G401.6 (cell line): Measurements from ENCODE around the gene TACC2.

Source experiments
- FAIRE-seq: peaks from 2 replicates; lab custom pipeline; 2012; peaks lifted over from hg19 to GRCh38; lab: Jason Lieb, UNC

The TACC2 gene

DNA sequence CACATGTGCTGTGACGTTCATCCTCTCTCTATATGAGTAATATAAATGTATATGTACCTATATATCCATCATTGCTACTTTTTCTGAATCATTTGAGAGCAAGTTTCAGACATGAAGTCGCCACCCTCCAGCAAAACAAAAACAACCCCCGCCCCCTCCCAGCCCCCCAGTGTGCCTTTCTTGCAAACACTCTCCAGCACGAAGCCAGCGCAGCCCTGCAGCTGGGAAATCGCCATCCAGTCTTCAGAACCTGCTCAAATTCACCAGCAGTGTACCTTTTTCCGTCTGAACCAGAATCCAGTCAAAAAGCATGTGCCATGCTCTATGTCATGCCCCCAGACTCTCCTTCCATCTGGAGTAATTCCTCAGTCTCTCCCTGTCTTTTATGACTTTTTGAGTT is 135.8 kb downstream of the TACC2 start:
- FAIRE-seq = no peak

DNA sequence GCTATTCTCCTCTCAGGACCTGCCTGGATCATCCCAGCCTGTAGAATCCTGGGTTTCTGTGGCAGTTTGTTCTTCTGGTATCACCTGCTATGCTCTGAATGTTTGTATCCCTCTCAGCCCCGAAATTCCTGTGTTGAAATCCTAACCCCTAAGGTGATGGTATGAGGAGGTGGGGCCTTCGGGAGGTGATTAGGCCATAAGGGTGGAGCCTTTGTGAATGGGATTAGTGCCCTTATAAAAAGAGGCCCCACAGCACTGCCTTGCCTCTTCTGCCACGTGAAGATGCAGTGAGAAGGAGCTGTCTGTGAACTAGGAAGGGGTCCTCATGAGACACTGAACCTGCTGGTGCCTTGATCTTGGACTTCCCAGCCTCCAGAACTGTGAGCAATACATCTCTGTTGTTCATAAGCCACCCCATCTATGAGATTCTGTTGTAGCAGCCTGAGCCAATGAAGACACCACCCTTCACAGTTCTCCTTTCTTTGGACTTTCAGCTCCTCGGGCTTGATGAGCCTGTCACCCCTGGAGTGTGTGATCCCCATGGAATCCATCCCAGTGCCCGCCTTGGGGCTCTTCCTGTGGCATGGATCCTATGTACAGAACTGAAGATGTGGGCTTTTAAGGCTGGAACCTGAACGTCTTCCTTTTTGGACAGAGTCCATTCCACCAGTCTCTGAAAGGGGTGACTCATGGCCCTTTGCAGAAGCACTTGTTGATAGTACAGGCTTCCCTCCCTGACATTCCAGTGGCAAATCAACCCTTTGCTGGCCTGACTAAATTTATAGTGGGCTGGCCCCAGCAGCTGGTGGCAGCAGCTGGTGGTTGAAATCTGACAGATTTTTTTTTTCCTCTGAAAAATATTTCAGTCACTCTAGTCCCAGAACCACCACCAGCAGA is 138.0 kb downstream of the TACC2 start:
- FAIRE-seq = no peak

DNA sequence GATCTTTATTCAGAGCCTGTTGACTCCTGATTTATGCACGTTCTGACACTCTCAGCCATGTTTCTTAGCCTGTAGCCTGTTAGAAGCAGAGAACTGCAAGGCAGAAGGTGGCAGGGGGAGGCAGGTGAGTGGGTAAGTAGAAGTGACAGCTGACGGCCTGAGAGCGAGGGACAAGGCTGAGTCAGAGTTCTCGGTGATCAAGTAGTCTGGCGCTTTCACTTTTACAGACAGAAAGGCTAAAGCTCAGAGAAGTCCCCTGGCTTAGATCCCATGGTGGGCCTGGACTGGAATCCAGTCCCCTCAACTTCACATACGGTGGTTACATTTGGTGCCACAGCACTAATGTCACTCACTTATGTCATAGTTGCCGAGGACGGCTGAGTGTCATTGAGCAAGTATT is 139.0 kb downstream of the TACC2 start:
- no peak for FAIRE-seq

DNA sequence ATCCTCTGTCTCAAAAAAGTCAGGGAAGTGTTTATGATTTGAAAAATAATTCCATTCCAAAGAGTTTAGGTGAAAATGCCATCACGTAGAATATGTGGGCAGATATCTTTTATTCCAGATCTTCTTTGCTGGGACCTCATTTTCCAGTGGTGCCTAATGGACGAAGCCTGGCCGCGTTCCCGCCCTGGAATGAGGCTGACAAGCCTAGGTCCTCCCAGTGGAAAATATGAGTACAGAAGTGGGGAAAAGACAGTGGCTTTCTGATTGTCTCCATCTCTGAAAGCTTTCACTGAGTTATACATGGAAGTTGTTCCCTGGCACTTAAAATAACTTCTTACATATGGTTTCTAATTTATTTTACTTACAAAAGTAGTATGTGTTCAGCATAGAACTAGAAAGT is 139.4 kb downstream of the TACC2 start:
- FAIRE-seq = no peak

DNA sequence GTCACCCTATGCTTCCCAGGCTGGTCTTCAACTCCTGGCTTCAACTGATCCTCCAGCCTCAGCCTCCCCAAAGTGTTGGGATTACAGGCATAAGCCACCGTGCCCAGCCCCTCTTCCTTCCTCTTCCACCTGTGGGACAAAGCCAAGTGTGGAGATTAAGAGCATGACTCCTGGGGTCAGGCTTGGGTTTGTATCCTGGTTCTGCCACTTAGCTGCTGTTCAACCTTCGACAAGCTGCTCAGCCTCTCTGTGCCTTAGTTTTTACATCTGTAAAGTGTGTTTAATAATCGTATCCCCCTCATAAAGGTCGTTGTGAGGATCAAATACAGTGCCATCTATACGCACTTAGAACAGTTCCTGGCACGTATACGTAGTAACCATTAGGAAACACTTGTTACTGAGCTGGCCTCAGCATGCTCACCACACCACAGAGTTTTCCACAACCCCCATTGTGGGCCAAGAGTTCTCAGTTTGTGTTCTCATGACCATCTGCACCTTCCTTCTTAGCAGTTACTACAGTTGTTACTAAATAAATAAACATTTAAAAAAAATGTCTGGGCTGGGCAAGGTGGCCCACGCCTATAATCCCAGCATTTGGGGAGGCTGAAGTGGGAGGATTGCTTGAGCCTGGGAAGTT is 141.6 kb downstream of the TACC2 start:
- FAIRE-seq = no peak

DNA sequence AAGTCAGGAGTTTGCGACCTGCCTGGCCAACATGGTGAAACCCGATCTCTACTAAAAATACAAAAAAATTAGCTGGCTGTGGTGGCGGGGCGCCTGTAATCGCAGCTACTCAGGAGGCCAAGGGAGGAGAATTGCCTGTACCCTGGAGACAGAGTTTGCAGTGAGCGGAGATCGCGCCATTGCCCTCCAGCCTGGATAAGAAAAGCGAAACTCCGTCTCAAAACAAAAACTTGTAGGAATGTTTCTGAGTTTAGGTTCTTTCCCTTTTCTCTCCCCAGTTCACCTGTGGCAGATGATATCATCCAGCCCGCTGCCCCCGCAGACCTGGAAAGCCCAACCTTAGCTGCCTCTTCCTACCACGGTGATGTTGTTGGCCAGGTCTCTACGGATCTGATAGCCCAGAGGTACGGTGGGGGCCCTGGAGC is 143.4 kb downstream of the TACC2 start:
- FAIRE-seq = no peak

DNA sequence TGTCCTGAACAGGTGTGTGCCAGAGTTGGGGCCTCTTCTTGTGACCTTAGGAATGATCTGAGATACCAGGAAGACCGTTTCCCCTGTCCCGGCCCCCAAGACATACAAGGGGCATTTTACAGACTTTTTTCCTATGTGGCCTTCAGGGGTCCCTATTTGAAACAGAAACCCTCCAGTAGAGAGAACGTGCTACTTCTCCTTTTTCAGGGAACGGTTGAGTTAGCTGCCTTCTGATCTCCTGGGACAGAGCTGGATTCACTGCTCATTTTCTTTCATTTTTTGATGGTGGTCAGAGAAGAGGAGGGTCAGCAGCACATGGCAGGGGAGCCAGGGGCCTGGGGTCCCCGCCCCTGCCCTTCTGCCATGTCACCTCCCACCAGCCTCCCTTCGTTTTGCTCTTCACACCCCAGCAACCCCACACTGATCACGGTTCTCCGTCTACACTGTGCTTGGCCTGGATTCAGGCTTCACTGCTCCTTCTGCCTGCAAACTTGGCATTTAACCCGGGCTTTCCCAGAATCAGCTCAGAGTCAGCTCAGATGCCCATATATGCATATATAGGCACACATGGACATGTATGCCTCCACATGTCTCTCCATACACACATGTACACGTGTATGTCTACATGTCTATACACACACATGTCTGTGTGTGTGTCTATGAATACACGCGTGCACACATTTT is 144.1 kb downstream of the TACC2 start:
- FAIRE-seq = no peak

DNA sequence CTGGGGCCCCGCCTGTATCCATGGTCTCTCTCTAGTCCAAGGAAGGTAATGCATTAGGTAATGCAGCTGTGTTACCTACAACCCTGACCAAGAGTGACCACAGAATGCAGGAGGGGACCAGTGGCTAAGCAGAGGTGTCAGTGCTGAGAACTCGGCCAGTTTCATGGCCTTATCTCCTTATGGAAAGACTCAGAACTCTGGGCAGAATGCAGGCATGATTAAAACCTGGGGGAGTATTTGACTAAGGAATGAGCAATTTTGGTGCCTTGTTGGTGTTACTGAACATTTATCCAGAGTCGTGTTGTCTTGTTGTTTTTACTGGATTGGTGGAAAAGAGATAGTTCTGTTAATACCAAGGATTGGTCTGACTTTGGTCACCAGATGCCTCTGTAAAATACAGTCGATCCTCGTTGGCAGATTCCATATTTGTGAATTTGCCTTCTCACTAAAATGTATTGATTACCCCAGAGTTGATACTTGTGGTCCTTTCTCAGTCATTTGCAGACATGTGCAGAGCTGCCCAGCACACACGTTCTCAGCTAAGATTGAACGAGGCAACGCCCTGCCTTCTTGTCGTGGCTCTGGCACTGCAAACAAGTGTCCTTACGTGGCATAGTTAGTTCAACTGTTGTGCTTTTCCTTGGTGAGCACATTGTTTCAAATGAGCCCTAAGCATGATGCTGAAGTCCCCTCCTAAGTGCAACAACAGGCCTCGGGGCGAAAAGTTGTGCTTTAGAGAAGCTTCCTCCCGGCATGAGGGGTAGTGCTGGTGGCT is 146.5 kb downstream of the TACC2 start:
- no peak for FAIRE-seq

DNA sequence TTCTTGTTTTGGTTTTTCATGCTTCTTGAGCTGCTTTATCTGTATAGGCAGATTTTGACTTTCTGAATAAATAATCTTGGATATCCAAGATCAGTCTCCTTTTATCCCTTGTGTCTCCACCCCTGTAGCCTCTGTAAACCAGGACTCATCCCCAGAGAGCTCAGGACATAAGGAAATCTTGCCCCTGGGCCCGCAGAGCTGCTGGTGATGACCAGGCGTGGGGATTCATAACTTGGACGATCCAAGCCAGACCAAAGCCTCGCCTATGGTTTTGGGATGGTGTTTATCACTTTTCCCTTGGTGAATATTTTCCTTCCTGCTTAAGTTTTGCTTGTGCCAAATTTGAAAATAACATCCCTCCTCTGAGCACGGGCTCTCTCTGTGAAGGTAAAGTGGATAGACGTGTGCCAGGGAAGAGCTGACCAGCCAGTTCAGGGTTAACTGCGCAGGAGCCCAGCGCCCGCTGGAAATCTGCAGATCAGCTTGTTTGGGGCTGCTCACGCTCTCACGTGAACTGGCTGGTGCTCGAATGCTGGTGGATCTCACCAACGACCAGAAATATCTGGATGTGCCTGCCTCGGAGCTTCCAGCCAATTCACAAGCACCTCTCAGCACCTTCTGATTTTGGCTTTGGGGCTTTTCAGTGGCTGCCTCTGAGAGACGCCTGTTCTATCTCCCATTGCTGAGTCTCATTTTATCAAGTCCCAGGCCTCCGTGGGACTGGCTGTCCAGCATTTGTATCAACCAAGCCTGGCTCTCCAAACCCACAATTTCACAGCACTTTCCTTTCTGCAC is 150.1 kb downstream of the TACC2 start:
- no peak for FAIRE-seq

DNA sequence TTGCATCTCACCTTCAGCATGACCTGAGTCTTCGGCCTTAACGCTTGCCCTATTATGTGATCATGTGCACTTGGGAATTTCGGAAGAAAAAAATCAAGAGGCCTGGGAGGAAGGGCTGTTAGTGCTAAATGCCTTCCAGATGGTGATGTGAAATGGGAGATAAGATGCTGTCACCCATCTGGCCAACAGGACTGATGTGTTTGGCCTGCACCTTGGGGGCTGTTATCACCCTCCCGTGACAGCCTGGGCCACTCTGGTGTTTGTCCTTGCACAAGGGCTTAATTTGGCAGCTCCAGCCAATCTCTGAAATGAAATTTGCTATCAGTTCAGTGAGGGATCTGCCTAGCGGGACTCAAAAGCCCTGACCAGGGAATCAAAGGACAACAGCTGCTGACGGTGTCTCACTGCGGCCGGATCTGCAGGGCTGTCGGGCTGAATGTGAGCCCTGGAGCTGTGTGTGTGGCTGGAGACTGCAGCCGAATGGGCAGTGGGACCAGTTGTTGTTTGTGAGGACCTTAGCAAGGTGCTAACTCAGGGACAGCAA is 150.7 kb downstream of the TACC2 start:
- FAIRE-seq = no peak

DNA sequence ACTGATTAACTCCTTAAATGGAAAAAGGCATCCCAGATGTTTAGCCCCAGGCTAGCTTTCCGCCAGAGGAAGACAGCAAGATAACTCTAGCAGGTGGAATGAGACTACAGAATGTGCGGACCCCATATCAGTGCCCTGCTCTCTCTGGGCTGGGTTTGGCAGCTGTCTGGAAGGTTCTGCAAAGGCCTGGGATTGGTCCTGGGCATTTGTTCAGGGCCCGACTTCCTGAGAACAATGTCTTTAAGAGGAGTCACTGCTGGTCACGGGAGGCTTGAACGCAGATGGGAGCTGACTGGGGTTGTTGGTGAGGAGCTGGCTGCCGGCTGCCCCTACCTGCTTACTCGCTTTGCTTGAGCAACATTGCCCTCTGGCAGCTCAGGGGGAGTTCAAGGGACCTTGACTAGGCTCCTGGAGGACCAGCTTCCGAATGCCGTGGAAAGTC is 151.5 kb downstream of the TACC2 start:
- FAIRE-seq = no peak

DNA sequence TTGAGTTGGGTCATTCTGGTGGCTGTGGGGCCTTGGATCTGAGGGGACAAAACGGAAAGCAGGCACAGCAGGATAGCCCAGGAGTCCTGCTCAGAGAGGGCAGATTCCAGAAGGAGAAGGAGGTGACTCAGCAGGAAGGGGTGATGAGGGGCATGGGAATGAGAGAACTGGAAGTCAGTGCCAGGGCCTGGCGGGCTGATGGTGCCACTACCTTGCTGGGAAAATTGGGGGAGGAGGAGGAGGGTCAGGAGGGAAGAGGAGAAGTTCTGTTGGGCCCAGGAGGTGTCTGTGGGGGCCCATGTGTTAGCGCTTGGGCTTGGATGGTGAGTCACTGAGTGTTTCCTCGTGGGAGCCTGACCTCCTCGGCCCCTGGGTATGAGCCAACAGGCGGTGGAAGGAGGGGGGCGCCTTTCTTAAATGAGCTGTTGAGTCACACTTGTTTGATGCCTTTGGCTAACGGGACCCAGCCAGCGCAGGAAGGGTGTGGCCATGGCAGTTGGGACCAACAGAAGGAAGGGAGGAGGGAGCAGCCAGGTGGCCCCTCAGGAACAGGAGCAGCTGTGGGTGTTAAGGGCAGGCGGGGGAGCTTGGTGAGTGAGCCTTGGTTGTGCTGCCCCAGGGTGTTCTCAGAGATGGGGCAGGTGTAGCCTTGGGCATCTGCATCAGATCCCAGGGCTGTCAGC is 152.1 kb downstream of the TACC2 start:
- no peak for FAIRE-seq

DNA sequence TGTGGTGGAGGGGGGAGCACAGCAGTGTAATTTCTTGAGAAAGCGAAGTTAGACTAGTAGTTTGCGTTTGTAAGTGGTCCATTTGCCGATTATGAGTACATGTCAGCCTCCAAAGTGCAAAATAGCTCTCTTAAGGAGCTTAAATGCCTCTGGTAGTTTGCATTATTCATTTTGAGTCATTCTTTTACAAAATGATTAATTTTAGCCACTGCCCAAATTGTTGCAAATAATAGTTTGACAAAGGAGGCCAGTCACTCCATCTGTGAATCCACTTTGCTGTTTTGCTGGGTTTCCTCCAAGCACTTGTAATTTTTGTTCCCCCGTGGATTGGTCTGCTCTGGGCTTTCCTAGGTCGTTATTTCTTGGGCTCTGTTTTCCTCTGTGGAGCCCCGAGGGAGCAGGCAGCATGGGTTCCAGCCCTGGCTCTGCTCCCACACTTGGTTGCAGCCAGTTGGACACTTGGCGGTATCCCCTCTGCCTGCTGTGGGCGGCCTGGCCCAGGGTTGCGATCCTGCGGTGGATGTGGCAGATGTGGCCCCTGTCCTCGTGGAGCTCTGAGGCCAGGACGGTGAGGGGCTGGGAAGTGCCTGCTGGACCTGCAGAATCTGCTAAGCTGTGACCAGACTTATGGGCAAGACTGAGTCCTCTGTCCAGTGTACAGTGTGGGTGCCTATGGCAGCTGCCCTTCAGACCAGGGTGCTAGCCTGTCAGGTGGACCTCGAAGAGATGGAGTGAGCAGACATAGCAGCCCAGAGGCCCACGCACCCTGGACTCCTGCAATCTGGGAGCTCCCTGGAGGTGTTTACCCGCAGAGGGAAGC is 153.1 kb downstream of the TACC2 start:
- FAIRE-seq = no peak

DNA sequence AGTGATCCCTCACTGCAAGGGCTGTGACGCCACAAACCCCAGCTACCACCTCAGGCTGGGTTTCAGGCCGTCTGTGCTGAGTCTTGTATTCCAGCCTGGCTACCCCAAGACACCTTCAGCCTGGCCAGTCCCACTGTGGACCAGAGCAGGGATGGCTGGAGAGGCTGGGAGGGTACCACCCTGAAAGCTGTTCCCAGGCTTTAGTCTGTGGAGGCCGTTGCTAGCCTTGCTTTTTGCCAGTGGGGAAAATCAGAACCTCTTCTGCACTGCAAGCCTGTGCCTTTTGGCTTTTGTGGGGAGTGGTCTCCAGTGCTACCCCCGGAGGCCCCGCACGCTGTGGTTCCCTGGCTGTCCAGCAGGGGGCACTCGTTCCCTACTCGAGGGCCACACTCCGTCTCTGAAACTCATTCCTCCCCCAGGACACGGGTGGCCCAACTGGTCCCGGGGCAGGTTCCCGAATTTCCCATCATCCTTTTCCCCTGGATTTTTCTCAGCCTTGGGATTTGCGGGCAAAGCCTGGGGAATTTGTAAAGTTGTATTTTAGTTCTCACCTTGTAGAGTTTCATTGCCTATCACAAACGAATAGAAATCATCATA is 153.8 kb downstream of the TACC2 start:
- FAIRE-seq = no peak

DNA sequence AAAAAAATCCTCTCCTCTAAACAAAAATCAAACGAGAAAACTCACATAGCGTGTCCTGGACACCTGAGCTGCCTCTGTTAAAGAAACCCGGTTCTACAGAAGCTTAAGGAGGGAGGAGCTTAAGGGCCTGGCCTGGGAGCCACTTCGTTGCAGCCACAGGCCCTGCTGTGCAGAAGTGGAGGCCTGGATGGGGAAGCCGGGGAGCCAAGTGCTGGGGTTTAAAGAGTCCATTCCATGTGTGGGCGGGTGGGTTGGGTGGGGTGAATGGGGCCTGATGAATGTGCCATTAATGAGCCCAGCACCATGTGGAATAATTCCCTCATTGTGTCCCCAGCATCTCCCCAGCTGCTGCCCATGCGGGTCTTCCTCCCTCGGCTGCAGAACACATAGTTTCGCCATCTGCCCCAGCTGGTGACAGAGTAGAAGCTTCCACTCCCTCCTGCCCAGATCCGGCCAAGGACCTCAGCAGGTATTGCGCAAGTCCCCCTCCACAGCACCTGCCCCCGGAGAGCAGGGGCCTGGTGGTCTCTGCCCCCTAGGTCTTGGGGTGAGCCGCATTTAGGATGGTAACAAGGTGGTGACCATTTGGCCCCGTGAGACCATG is 154.4 kb downstream of the TACC2 start:
- FAIRE-seq = no peak

DNA sequence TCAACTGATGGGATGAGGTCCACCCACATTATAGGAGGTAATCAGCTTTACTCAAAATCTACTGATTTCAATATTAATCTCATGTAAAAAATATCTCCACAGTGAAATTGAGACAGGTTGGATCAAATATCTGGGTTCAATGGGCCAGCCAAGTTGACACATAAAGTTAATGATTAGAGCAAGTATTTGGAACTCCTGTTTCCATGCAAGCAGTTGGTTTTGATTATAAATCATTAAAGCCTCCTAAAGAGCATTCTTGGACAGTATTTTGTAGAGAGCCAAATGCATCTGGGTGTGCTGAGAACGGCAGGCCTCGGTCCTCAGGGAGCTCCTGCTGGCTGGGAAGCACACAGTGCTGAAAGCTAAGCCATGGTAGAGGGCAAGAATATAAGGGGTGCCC is 155.2 kb downstream of the TACC2 start:
- no peak for FAIRE-seq

DNA sequence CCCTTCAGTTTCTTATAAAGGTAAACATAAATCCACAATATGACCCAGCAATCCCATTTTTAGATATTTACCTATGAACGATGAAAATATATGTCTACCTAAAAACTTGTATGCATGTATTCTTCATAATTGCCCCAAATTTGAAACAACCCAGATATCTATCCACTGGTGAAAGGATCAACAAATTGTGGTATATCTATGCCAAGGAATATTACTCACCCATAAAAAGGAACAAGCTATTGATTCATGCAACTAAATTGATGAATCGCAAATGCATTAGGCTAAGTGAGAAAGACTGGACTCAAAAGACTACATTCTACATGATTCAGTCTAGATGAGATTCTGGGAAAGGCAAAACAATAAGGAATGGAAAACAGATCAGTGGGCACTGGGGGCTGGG is 156.2 kb downstream of the TACC2 start:
- FAIRE-seq = no peak

DNA sequence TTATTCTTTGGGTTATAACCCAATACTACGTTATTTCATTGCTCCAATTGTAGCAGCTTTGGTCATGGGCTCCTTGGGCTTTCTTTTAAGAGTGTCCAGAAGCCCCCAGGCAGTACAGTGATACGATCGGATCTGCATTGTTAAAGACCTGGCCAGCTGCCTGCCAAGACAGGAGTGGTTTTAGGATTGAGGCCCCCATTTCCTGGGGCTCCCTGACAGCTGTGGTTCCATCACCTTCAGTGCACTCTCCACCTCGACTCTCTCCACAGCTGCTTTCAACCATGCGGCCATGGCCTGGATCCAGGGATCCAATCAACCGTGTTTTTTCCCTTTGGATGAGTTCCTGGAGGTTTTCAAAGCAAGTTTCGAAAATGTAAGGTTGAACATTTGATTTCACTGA is 158.7 kb downstream of the TACC2 start:
- no peak for FAIRE-seq
